ENCODE results near the gene ZNF668.

DNA sequence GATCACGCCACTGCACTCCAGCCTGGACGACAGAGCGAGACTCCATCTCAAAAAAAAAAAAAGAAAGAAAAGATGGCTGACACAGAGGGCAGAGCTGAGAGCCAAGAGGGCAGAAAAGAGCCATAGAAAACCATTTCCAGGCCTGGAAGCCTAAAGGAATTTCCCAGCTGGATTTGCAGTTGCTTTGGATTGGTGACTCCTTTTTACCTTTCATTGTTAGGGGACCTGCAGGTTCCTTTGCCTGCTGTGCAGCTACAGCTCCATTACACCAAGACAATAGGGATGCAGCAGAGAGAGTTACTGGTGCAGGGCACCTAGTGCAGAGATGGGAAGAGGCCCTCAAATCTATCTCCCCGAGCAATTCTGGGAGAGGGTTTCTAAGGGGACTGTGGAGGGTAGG lies 18.4 kb downstream of the ZNF668 start:
- TF ChIP-seq, protein P1, sequence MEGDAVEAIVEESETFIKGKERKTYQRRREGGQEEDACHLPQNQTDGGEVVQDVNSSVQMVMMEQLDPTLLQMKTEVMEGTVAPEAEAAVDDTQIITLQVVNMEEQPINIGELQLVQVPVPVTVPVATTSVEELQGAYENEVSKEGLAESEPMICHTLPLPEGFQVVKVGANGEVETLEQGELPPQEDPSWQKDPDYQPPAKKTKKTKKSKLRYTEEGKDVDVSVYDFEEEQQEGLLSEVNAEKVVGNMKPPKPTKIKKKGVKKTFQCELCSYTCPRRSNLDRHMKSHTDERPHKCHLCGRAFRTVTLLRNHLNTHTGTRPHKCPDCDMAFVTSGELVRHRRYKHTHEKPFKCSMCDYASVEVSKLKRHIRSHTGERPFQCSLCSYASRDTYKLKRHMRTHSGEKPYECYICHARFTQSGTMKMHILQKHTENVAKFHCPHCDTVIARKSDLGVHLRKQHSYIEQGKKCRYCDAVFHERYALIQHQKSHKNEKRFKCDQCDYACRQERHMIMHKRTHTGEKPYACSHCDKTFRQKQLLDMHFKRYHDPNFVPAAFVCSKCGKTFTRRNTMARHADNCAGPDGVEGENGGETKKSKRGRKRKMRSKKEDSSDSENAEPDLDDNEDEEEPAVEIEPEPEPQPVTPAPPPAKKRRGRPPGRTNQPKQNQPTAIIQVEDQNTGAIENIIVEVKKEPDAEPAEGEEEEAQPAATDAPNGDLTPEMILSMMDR (IDR thresholded peaks at IDR 0.05): no peak
- TF ChIP-seq POLR2A (IDR thresholded peaks at IDR 0.05): no peak
